Gastrocnemius medialis (tissue), 4 donors: Measurements from ENCODE around the gene MYO16.

Experiments used
- POLR2A ChIP-seq, 2 donors: fragments of 450-650 bp; IDR thresholded peaks; one replicate each; pipeline ENCODE4 v1.6.1; 2017; ENCODE audit warnings: antibody characterized with exemption in 2 of 2, mild to moderate bottlenecking in 2 of 2, moderate library complexity in 2 of 2
- TF ChIP-seq, protein P1 (sequence below), 5 experiments: fragments of 450-650 bp in 3 of 5; fragments of 200-600 bp in 2 of 5; sonication (generic) in 2 of 5; IDR thresholded peaks in 4 of 5; conservative IDR thresholded peaks in 1 of 5; 1 replicate in 4 of 5; 2 replicates in 1 of 5; pipeline ENCODE4 v1.5.1; 2016 to 2019; ENCODE audit warnings: antibody characterized with exemption in 5 of 5, mild to moderate bottlenecking in 3 of 5, moderate library complexity in 3 of 5

DNA sequence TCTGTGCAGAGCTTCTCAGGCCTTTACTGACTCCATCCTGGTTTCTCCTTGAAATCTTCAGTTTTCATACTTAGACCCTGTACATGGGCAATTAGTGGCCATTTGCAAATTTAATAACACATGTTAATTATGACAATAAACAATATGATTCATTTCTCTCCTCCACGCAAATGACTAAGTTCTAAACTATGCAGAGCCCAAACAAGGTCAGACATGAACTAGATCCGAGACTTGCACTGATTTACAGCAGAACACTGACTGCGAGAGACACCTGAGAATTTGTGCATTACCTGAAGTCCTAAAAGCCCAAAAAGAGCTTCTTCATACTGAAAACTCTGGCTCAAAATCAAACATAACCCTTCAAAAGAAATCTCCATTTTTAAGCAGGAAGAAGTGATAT, 521.8 kb downstream of the MYO16 start:
- TF ChIP-seq, protein P1, sequence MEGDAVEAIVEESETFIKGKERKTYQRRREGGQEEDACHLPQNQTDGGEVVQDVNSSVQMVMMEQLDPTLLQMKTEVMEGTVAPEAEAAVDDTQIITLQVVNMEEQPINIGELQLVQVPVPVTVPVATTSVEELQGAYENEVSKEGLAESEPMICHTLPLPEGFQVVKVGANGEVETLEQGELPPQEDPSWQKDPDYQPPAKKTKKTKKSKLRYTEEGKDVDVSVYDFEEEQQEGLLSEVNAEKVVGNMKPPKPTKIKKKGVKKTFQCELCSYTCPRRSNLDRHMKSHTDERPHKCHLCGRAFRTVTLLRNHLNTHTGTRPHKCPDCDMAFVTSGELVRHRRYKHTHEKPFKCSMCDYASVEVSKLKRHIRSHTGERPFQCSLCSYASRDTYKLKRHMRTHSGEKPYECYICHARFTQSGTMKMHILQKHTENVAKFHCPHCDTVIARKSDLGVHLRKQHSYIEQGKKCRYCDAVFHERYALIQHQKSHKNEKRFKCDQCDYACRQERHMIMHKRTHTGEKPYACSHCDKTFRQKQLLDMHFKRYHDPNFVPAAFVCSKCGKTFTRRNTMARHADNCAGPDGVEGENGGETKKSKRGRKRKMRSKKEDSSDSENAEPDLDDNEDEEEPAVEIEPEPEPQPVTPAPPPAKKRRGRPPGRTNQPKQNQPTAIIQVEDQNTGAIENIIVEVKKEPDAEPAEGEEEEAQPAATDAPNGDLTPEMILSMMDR (IDR thresholded peaks at IDR 0.05 in 4 of 5, conservative IDR thresholded peaks at IDR 0.05 in 1 of 5): no peak
- TF ChIP-seq POLR2A (IDR thresholded peaks at IDR 0.05): no peak
